Transverse colon (tissue), 4 donors: ENCODE results near the gene CRADD.

Source experiments
- CTCF ChIP-seq, 5 experiments: fragments of 200-600 bp in 3 of 5; fragments of 450-650 bp in 2 of 5; sonication (generic) in 3 of 5; IDR thresholded peaks; 1 replicate in 2 of 5; 2 replicates in 3 of 5; pipeline ENCODE4 v1.5.1; 2016 to 2017; ENCODE audit warnings: antibody characterized with exemption in 5 of 5, inconsistent platforms in 3 of 5, mild to moderate bottlenecking in 2 of 5, moderate library complexity in 1 of 5
- POLR2A ChIP-seq: fragments of 450-650 bp; IDR thresholded peaks from one replicate; pipeline ENCODE4 v1.6.1; 2016; ENCODE audit warnings: antibody characterized with exemption, mild to moderate bottlenecking, moderate library complexity
- POLR2AphosphoS5 ChIP-seq, 3 donors: sonication (generic); formaldehyde crosslinking; IDR thresholded peaks; one replicate each; pipeline ENCODE4 v1.6.1; 2016; ENCODE audit warnings: antibody characterized with exemption in 3 of 3

GRCh38 chr12:93849946-93850345 is 172.8 kb downstream of the CRADD start:
- no peak for TF ChIP-seq CTCF (IDR thresholded peaks at IDR 0.05)
- TF ChIP-seq POLR2A = no peak
- no peak for TF ChIP-seq POLR2AphosphoS5 (IDR thresholded peaks at IDR 0.05)
